Ishikawa (cell line): ENCODE data around the gene DOCK1.

Source experiments
- MAX ChIP-seq: IDR thresholded peaks from 2 replicates; pipeline ENCODE4 v1.6.1; 2012
- TAF1 ChIP-seq: IDR thresholded peaks from 2 replicates; pipeline ENCODE4 v1.6.1; 2012; ENCODE audit warnings: low read depth, mild to moderate bottlenecking

DNA sequence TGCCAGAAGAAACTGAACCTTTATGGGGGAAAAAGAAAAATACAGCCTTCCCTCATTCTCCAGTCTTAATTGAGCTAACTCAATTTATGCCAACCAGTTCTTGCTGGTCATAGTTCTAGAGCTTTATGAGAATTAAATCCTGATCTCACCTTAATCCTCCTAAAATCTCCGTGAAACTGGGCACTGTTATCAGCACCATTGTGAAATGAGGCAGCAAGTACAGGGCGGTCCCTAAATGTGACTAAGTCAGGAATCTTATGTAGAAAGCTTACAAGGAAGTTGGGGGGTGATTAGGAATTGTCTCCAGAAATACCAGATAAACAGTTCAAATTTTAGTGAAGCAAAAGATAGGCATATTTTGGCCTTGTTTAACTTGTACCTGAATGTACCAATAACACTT is 301.9 kb downstream of the DOCK1 start:
- TF ChIP-seq MAX (no peak), TAF1 (no peak)
